ENCODE measurements around the gene GSPT1. TPM values are rescaled to one million over a fixed set of nuclear protein-coding genes. Genes with fewer than 3 reads are reported as not detected.

Gene GSPT1
- polyA plus RNA-seq, 1 of the 3 experiments (the other 2 are of a cell fraction): 41.5 TPM

DNA sequence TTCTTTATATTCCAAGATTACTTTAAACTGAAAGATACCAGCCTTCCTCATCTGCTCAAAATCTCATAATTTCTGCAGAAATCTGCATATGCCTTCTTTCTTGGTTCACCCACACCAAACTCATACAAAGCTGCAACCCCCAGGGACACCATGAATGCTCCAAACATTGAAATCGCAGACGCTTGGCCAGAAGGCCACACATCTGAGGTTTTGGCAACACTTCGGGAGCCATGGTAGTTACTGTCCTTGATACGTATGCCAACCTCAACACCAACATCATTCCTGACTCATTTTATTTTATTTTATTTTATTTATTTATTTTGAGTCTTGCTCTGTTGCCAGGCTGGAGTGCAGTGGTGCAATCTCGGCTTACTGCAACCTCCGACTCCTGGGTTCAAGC lies 11.8 kb downstream of the GSPT1 start:
- no peak for DNase-seq
- H3K27me3 ChIP-seq (ENCODE audit: insufficient read depth): no peaks in the 10 kb centered on the region
- H3K9me3 ChIP-seq: no peaks in the 10 kb centered on the region
- no peak for TF ChIP-seq TEAD4 (IDR thresholded peaks at IDR 0.05; ENCODE audit: borderline replicate concordance, insufficient read depth)
- no peak for TF ChIP-seq SIN3A (IDR thresholded peaks at IDR 0.05; ENCODE audit: borderline replicate concordance, low read depth, low read length)
- TF ChIP-seq EZH2phosphoT487 (IDR thresholded peaks at IDR 0.05; ENCODE audit: borderline replicate concordance, low read depth): no peak
- no peak for TF ChIP-seq RXRA (IDR thresholded peaks at IDR 0.05; ENCODE audit: borderline replicate concordance, low read depth)
- H4K20me1 ChIP-seq (ENCODE audit: insufficient read depth): peaks cover 91% of the 10 kb centered on the region
- H2AFZ ChIP-seq (ENCODE audit: low read depth): no peak overlapping the region
- H3K9ac ChIP-seq: no peak overlapping the region
- peaks cover 100% of the 10 kb centered on the region for H3K79me2 ChIP-seq (ENCODE audit: insufficient read depth)
- ChIA-PET POLR2A (interaction anchor here (0.7 kb wide), 1 partner anchor 15 kb away, joined by 3 read pairs; no protein-coding TSS in a partner anchor), CTCF (interaction anchor here (2.1 kb wide), 1 partner anchor 164 kb away, joined by 11 read pairs; no protein-coding TSS in a partner anchor)
- no peak overlapping the region for H3K4me2 ChIP-seq
- H3K27ac ChIP-seq (ENCODE audit: low read depth in 2 of 2, low read length in 1 of 2): no peak overlapping the region
- H3K36me3 ChIP-seq (replicated peaks in 1 of 2; ENCODE audit: control insufficient read depth in 1 of 2, insufficient read depth in 2 of 2, low read length in 1 of 2): peaks cover 0 to 3% of the 10 kb centered on the region in 2 experiments
- H3K4me1 ChIP-seq (ENCODE audit: control insufficient read depth in 1 of 2, insufficient read depth in 2 of 2, low read depth in 1 of 2, low read length in 1 of 2): no peaks in the 10 kb centered on the region; a peak in 1 of 4 replicates
- WGBS (ENCODE audit: low lambda C conversion rate): 91% methylated on average over 6 of the region's 6 CpGs
- H3F3A ChIP-seq (replicated peaks; ENCODE audit: insufficient read depth): no peaks in the 10 kb centered on the region
- no peaks in the 10 kb centered on the region for H3K9me2 ChIP-seq
- no peak overlapping the region for H3K4me3 ChIP-seq (ENCODE audit: low read depth in 2 of 2, low read length in 1 of 2)

DNA sequence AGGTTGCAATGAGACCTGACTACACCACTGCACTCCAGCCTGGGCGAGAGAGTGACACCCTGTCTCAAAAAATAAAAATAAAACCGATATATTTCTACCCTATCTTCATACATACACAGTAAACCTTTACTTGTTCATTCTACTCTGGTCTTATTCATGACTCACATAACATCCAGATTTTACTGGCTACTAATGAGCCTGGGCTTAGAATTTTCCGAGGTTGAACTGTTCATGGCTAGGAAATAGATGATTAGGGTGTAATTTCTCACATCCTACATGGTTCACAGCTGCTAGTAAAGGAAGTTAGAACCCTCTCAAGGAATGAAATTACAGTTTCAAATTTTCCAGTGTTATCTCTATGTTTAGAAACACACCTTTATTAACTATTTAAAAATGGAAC lies 14.7 kb downstream of the GSPT1 start:
- Histone ChIP-seq H3K4me3 (ENCODE audit: low read depth in 2 of 2, low read length in 1 of 2) (no peak overlapping the region), H3K79me2 (ENCODE audit: insufficient read depth) (peaks cover 97% of the 10 kb centered on the region), H3K27me3 (ENCODE audit: insufficient read depth) (no peaks in the 10 kb centered on the region), H3K27ac (ENCODE audit: low read depth in 2 of 2, low read length in 1 of 2) (no peak overlapping the region), H2AFZ (ENCODE audit: low read depth) (no peak overlapping the region), H4K20me1 (ENCODE audit: insufficient read depth) (peaks cover 93% of the 10 kb centered on the region), H3K4me1 (ENCODE audit: control insufficient read depth in 1 of 2, insufficient read depth in 2 of 2, low read depth in 1 of 2, low read length in 1 of 2) (peaks cover 0 to 15% of the 10 kb centered on the region in 2 experiments; a peak in 2 of 4 replicates), H3K36me3 (replicated peaks in 1 of 2; ENCODE audit: control insufficient read depth in 1 of 2, insufficient read depth in 2 of 2, low read length in 1 of 2) (peaks cover 2 to 4% of the 10 kb centered on the region in 2 experiments), H3K9me2 (no peaks in the 10 kb centered on the region), H3K9me3 (no peaks in the 10 kb centered on the region), H3K4me2 (no peak overlapping the region), H3K9ac (no peak overlapping the region), H3F3A (replicated peaks; ENCODE audit: insufficient read depth) (peaks cover 21% of the 10 kb centered on the region)
- TF ChIP-seq POLR2AphosphoS5 (IDR thresholded peaks at IDR 0.05; ENCODE audit: low read depth, low read length) (no peak), CHD2 (IDR thresholded peaks at IDR 0.05; ENCODE audit: low read length, partially characterized antibody) (no peak), FOXJ3 (CRISPR knock-in tag; IDR thresholded peaks at IDR 0.05) (no peak), GABPA (IDR thresholded peaks at IDR 0.05; ENCODE audit: low read depth) (no peak), EZH2phosphoT487 (IDR thresholded peaks at IDR 0.05; ENCODE audit: borderline replicate concordance, low read depth) (no peak)
- TF ChIP-seq, protein P1, sequence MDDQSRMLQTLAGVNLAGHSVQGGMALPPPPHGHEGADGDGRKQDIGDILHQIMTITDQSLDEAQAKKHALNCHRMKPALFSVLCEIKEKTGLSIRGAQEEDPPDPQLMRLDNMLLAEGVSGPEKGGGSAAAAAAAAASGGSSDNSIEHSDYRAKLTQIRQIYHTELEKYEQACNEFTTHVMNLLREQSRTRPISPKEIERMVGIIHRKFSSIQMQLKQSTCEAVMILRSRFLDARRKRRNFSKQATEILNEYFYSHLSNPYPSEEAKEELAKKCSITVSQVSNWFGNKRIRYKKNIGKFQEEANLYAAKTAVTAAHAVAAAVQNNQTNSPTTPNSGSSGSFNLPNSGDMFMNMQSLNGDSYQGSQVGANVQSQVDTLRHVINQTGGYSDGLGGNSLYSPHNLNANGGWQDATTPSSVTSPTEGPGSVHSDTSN (IDR thresholded peaks at IDR 0.05): no peak
- TF ChIP-seq, protein P2, sequence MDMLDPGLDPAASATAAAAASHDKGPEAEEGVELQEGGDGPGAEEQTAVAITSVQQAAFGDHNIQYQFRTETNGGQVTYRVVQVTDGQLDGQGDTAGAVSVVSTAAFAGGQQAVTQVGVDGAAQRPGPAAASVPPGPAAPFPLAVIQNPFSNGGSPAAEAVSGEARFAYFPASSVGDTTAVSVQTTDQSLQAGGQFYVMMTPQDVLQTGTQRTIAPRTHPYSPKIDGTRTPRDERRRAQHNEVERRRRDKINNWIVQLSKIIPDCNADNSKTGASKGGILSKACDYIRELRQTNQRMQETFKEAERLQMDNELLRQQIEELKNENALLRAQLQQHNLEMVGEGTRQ (IDR thresholded peaks at IDR 0.05; ENCODE audit: borderline replicate concordance, low read depth, low read length): no peak
- TF ChIP-seq, protein P3, sequence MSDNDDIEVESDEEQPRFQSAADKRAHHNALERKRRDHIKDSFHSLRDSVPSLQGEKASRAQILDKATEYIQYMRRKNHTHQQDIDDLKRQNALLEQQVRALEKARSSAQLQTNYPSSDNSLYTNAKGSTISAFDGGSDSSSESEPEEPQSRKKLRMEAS (IDR thresholded peaks at IDR 0.05; ENCODE audit: low read depth): no peak
- TF ChIP-seq, protein P4, sequence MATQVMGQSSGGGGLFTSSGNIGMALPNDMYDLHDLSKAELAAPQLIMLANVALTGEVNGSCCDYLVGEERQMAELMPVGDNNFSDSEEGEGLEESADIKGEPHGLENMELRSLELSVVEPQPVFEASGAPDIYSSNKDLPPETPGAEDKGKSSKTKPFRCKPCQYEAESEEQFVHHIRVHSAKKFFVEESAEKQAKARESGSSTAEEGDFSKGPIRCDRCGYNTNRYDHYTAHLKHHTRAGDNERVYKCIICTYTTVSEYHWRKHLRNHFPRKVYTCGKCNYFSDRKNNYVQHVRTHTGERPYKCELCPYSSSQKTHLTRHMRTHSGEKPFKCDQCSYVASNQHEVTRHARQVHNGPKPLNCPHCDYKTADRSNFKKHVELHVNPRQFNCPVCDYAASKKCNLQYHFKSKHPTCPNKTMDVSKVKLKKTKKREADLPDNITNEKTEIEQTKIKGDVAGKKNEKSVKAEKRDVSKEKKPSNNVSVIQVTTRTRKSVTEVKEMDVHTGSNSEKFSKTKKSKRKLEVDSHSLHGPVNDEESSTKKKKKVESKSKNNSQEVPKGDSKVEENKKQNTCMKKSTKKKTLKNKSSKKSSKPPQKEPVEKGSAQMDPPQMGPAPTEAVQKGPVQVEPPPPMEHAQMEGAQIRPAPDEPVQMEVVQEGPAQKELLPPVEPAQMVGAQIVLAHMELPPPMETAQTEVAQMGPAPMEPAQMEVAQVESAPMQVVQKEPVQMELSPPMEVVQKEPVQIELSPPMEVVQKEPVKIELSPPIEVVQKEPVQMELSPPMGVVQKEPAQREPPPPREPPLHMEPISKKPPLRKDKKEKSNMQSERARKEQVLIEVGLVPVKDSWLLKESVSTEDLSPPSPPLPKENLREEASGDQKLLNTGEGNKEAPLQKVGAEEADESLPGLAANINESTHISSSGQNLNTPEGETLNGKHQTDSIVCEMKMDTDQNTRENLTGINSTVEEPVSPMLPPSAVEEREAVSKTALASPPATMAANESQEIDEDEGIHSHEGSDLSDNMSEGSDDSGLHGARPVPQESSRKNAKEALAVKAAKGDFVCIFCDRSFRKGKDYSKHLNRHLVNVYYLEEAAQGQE (IDR thresholded peaks at IDR 0.05; ENCODE audit: low read depth, low read length): no peak
- TF ChIP-seq, protein P5, sequence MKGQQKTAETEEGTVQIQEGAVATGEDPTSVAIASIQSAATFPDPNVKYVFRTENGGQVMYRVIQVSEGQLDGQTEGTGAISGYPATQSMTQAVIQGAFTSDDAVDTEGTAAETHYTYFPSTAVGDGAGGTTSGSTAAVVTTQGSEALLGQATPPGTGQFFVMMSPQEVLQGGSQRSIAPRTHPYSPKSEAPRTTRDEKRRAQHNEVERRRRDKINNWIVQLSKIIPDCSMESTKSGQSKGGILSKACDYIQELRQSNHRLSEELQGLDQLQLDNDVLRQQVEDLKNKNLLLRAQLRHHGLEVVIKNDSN (IDR thresholded peaks at IDR 0.05; ENCODE audit: borderline replicate concordance, low read depth): no peak
- WGBS (ENCODE audit: low lambda C conversion rate): 71% methylated on average over 3 of the region's 3 CpGs
- ChIA-PET POLR2A (no interaction called here), CTCF (interaction anchor here (1.0 to 2.7 kb wide), 3 partner anchors 10 to 167 kb away, joined by 3 to 7 read pairs (median 3); no protein-coding TSS in a partner anchor)
- DNase-seq: no peak
